ENCODE data around the gene PLEKHG3.

Gene PLEKHG3

GRCh38 chr14:64708148-64709004 is 4.2 kb downstream of the PLEKHG3 start:
- DNase-seq: peak; percentile 50 to 67

- no peak for DNase-seq
Measured at GRCh38 chr14:64709126-64709525, 4.9 kb downstream of the PLEKHG3 start.

- no peak for DNase-seq
Measured at GRCh38 chr14:64711039-64711438, 6.8 kb downstream of the PLEKHG3 start.

GRCh38 chr14:64713677-64714076 is 9.5 kb downstream of the PLEKHG3 start:
- no peak for DNase-seq

DNA sequence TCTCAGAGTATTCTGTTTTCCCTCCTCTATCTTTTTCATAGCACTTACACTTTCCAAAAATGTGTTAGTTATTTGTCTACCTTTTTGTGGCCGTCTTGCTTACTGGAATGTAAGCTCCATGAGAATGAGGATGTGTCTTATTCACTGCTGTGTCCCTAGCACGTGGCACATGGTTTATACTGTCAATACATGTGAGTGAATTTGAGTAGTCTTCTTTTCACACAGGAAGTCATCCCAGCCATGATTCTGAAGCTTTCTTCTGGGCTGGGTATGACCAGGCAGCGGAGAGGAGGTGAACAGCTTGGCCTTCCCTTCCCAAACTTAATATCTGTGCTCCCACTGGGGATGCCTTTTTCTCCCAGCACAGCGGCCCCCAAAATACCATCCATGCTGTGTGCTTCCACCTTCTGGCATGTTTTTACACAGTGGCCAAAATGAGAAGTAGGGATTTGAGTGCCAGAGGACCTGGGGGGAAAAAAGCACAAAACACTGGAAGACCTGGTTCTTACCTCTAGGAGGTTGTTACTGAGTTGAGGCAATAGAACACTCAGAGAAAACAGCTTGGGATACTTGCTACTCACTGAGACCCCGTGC is 10.3 kb downstream of the PLEKHG3 start:
- DNase-seq: no peak

- DNase-seq: no peak
Measured at GRCh38 chr14:64715146-64715627, 11.0 kb downstream of the PLEKHG3 start.

GRCh38 chr14:64715628-64716412 is 11.6 kb downstream of the PLEKHG3 start:
- no peak for DNase-seq

DNA sequence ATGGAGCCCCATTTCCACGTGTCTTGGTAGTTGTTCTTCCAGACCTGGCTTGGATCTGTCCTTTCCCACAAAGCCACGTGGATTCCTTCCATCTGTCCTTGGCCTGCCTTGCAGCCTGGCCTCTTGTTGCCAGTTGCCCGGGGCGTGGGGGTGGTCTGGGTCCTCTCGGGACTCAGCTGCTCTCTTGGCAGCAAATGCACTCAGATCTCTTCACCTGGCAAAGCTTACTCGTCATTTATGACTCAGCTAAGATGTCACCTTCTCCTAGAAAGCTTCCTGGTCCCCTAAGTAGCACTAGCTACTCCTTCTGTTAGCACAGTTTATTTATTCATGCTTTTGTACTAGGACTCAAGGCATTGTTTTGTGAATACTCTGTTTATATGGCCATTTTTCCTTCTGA is 13.6 kb downstream of the PLEKHG3 start:
- DNase-seq: no peak

DNA sequence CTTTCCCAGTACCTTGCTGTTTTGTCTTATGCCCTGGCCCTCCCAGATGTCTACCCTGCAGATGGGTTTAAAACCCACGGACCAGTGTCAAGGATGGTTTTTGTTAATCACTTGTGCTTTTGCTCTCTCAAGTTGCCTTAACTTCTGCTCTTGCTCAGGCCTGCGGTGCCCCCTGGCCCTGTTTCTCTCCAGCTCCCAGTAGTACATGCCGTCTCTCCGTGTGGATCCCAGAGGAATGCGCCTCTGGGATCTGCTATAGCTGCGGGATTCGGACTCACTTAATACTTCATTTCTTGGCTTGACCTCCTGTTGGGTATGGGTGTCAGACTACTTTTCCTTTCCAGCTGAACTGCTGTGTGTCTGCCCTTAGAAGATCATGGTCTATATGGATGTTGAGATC is 14.5 kb downstream of the PLEKHG3 start:
- DNase-seq: no peak

DNA sequence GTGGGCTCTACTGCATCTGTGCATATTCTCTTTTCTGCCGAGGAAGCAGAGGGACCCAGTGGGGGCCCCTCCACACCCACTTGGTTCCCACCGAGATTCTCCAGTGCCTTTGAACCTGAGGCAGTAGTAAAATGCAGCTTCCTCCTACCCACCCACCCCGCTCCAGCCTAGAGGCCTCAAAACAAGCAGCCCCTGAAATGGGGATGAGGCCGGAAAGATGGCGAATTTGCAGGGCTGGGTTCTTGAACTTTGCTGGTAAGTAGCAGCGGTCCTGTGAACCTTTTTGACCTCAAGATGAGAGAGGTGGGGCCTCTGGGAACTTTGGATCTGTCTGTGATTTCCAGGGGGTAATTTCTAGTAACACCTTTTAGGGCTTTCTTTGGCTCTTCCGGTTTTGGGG is 15.4 kb downstream of the PLEKHG3 start:
- no peak for DNase-seq

DNA sequence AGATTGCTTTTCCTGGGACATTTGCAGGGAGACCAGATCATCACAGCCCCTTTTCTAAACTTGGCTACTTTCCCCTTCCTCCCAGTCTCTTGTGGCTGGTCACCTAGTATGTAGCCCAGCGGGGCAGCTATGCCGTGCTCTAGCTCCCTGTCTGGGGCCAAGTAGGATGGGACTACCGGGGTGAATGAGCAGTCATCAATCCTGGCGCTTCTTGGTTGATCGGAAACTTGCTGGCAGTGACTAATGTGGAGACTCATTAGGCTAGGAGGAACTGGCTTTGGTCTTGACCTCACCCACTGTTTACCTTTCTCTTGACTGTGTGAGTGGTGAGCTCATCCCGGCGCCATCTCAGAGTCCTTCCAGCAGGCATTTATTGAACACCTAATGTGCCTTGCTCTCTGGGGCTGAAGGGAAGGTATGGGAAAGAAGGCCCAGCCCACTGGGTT is 15.9 kb downstream of the PLEKHG3 start:
- no peak for DNase-seq

DNA sequence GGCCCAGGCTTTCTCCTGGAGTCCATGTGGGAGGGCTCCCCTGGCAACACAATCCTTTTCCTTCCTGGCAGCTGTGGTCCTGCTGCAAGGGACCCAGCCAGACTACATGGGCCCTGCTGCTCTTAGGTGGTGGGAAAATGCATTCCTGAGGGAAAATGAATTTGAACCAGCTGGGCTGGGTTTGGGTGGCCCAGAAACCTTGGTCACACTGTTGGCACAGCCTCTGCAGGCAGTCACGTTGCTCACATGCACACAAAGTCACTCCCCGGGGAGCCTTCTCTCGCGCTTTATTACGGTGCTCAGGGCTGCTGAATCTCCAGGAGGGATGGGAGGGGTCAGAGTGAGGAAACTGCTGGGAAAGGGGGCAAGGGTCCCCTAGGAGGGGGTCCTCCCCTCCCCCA is 17.2 kb downstream of the PLEKHG3 start:
- no peak for DNase-seq

DNA sequence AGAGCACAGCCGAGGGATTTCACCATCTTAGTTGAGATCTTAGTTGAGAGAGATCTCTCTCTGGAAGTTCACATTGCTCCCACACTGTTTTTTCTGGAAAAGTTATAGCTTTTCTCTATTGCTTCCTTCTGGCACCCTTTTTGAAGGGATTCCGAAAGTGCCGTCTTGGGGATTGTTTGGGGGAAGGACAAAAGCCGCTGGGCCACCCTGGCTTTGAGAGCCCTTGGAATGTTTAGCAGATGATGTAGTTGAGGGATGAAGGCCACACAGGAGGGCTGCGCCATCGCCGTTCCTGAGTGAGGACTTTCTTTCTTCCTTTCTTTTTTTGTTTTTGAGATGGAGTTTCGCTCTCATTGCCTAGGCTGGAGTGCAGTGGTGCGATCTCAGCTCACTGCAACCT is 17.7 kb downstream of the PLEKHG3 start:
- no peak for DNase-seq

GRCh38 chr14:64722842-64723447 is 18.7 kb downstream of the PLEKHG3 start:
- DNase-seq: peak in 1 of 2 donors; percentile 58

DNA sequence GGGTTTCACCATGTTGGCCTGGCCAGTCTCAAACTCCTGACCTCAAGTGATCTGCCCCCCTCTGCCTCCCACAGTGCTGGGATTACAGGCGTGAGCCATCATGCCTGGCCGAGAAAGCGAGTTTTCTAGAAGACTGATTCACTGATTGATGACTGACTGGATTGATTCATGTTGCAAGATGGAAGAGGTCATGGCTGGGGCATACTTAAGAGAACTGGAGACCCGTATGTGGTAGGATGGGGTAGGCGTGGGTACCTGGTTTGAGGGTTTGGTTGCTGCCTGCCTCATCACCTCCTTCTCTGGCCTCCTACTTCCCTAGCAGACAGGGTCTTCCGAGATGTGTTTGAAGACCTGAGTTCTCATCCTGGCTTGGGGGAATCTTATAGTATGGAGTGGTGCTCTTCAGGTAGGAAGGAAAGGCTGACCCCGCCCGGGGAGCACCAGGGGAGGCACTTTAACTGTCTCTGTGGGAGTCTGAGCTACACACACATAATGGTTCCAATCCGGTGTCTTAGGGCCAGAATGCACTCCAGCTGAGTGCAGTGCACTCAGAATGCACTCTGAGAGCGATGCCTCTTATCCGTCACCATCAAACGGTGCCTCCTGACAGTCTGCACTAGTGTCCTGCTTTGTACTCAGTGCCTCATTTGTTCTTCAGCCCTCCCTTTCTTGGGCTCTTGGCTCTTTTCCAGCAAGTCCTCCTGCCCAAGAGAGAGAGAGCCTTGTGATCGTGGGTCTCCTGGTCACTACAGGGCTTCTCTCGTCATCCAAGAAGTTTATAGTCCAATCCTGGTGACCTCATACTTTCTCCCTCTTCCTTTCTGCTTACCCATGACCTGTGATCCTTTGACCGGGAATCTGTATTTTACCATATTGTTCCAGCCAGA is 19.7 kb downstream of the PLEKHG3 start:
- peak in 1 of 2 donors; percentile 44 for DNase-seq

DNA sequence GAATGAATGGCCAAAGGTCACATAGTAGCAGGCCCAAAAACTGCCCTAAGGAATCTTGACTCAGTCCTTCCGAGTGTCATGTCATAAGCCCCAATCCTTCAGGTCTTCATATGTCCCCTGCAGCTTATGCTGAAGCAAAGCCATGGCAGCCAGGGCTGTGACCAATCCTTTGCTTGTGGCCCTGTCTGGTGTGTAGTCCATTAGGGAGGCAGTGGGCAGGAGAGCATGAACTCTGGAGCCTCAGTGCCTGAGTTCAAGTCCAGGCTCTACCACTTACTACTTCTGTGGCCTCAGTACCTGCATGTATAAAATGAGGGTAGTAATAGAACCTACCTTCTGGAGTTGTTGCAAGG is 20.3 kb downstream of the PLEKHG3 start:
- no peak for DNase-seq

DNA sequence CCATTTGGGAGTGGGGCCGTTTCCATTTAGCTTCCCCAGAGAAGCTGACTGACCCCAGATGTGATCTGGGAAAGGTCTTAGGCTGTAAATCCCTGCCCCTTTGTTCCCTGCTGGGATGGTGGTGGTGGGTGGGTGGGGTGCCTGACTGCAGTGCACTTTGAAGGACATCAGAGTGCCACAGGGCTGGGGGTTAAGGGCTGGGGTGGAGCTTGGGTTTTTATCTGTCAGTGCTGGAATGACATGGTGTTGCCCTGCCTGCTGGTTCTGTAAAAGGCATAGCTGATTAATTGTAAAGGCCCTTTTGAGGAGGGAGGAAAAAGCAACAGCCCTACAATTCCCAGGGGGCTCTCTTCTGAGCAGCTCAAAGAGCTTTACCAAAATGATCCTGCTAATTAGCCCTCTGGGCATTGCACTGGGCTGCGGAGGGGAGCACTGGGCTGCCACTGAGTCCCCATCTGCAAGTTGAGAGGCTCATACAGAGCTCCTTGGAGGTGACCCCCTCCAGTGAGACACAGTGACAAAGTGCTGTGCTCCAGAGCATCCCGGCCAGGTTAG is 21.1 kb downstream of the PLEKHG3 start:
- DNase-seq: no peak

GRCh38 chr14:64725879-64726584 is 21.8 kb downstream of the PLEKHG3 start:
- DNase-seq: no peak

DNA sequence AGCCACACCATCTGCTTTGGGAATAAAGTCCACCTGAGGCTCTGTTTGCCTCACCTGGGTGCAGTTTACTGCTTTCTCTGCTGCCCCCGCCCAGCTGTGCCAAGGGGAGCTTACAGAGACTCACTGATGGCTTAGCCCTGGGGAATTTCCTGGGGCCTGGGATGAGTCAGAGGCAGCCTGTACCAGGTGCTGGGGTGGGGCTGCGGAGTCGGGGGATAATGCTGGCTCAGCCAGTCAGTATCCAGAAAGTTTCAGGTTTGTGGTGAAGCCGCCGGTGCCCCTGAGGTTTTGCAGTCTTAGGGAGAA is 22.3 kb downstream of the PLEKHG3 start:
- DNase-seq: peak in 1 of 2 donors; percentile 48

DNA sequence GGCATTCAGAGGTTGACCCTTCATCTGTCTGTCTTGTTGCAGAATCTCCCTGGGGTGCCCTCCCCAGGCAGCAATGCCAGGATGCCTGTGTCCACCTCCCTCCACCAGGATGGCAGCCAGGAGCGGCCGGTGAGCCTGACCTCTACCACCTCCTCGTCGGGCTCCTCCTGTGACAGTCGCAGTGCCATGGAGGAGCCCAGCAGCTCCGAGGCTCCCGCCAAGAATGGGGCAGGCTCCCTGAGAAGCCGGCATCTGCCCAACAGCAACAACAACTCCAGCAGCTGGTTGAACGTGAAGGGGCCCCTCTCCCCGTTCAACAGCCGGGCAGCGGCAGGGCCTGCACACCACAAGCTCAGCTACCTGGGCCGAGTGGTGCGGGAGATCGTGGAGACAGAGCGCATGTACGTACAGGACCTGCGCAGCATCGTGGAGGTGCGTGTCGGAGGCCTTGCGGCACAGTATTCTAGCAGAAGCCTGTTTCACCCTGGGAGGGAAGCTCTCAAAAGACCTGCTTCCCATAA is 23.4 kb downstream of the PLEKHG3 start:
- DNase-seq: no peak

GRCh38 chr14:64728106-64728505 is 23.9 kb downstream of the PLEKHG3 start:
- no peak for DNase-seq

Data from CD4-positive, alpha-beta T cell treated with Interferon alpha-2 for 1 hour (primary cell).